IMR-90 (cell line): Measurements from ENCODE around the gene TSPEAR. TPM values are rescaled to one million over a fixed set of nuclear protein-coding genes. Genes with fewer than 3 reads are reported as not detected.
A peak's percentile ranks its signal among the peaks of the same experiment; 100 is the strongest.

Experiments used
- ATAC-seq: fragments of 200-7000 bp; cut with Tn5 transposase; 2 replicates; pipeline ENCODE4 v1.9.1; 2020; ENCODE audit warnings: low read depth, mild to moderate bottlenecking, moderate library complexity
- BruUV-seq: library from RNA; stranded (reverse); fragments of 400-500 nt; replicated peaks from 2 replicates; lab custom pipeline; 2021; lab: Mats Ljungman, UMichigan
- CTCF ChIA-PET: fragments of 300-600 bp; formaldehyde crosslinking; extraction: SDS; loops from one replicate; lab custom pipeline; 2021; ENCODE audit warnings: antibody characterized with exemption; lab: Yijun Ruan, JAX
- POLR2A ChIA-PET: fragments of 300-600 bp; sonication (Branson Sonifier 250); formaldehyde crosslinking; loops from one replicate; lab custom pipeline; 2022; ENCODE audit warnings: antibody characterized with exemption; ENCODE audit not compliant: unreplicated experiment; lab: Charles Lee
- DNase-seq: peaks from one replicate; pipeline ENCODE4 v3.0.0; 2013
- H2AFZ ChIP-seq: replicated peaks from 2 replicates; pipeline ENCODE3; 2013; ENCODE audit warnings: low read length, mild to moderate bottlenecking; ENCODE audit not compliant: poor library complexity
- H2AK5ac ChIP-seq: 2 replicates; pipeline ENCODE4 v1.6.1; 2013; ENCODE audit warnings: low read depth, low read length, inconsistent platforms
- H2AK9ac ChIP-seq: replicated peaks from 2 replicates; pipeline ENCODE3; 2013; ENCODE audit warnings: mild to moderate bottlenecking, low read depth, low read length, moderate library complexity; ENCODE audit not compliant: poor library complexity
- H2BK120ac ChIP-seq: 2 replicates; pipeline ENCODE4 v1.6.1; 2013; ENCODE audit warnings: low read depth, low read length, inconsistent platforms
- H2BK15ac ChIP-seq: 3 replicates; pipeline ENCODE4 v1.6.1; 2013; ENCODE audit warnings: low read depth, low read length, inconsistent platforms
- H2BK20ac ChIP-seq: 2 replicates; pipeline ENCODE4 v1.6.1; 2013; ENCODE audit warnings: low read depth, mild to moderate bottlenecking, inconsistent platforms, low read length, moderate library complexity
- H2BK5ac ChIP-seq: 2 replicates; pipeline ENCODE4 v1.6.1; 2013; ENCODE audit warnings: mild to moderate bottlenecking, low read depth, low read length, inconsistent platforms; ENCODE audit not compliant: poor library complexity, severe bottlenecking
- H3K14ac ChIP-seq: replicated peaks from 2 replicates; pipeline ENCODE4 v1.6.1; 2013; ENCODE audit warnings: low read depth, low read length, inconsistent platforms
- H3K18ac ChIP-seq: 2 replicates; pipeline ENCODE4 v1.6.1; 2013; ENCODE audit warnings: low read depth, low read length, control low read depth
- H3K23ac ChIP-seq: 2 replicates; pipeline ENCODE4 v1.6.1; 2013; ENCODE audit warnings: low read depth, low read length, inconsistent platforms
- H3K27ac ChIP-seq: 2 replicates; pipeline ENCODE4 v1.5.1; 2013; ENCODE audit warnings: mild to moderate bottlenecking, control low read depth, low read length; ENCODE audit not compliant: insufficient read depth
- H3K27me3 ChIP-seq: 2 replicates; pipeline ENCODE4 v1.6.1; 2013; ENCODE audit warnings: low read length; ENCODE audit not compliant: control insufficient read depth, insufficient read depth
- H3K36me3 ChIP-seq: 2 replicates; pipeline ENCODE4 v1.6.1; 2013; ENCODE audit warnings: low read length, mixed read lengths; ENCODE audit not compliant: control insufficient read depth, insufficient read depth
- H3K4ac ChIP-seq: 2 replicates; pipeline ENCODE4 v1.6.1; 2013; ENCODE audit warnings: low read depth, low read length, inconsistent platforms
- H3K4me1 ChIP-seq: 2 replicates; pipeline ENCODE4 v1.6.1; 2013; ENCODE audit warnings: low read length, mixed read lengths; ENCODE audit not compliant: control insufficient read depth, insufficient read depth
- H3K4me2 ChIP-seq: 2 replicates; pipeline ENCODE4 v1.6.1; 2013; ENCODE audit warnings: low read depth, mild to moderate bottlenecking, control low read depth, low read length, moderate library complexity
- H3K4me3 ChIP-seq: 2 replicates; pipeline ENCODE4 v1.5.1; 2013; ENCODE audit warnings: low read depth, mild to moderate bottlenecking, control low read depth, low read length, moderate library complexity; ENCODE audit not compliant: insufficient read depth
- H3K56ac ChIP-seq: 2 replicates; pipeline ENCODE4 v1.6.1; 2013; ENCODE audit warnings: low read length, inconsistent platforms; ENCODE audit not compliant: insufficient read depth; ENCODE audit errors: extremely low read depth
- H3K79me1 ChIP-seq, 2 experiments: 2 replicates each; pipeline ENCODE4 v1.6.1; 2013; ENCODE audit warnings: low read length in 2 of 2, inconsistent platforms in 1 of 2, low read depth in 1 of 2
- H3K9ac ChIP-seq: 2 replicates; pipeline ENCODE4 v1.6.1; 2013; ENCODE audit warnings: low read depth, low read length, control low read depth
- H3K9me1 ChIP-seq: 2 replicates; pipeline ENCODE4 v1.6.1; 2013; ENCODE audit warnings: low read length, inconsistent platforms; ENCODE audit not compliant: insufficient read depth
- H3K9me3 ChIP-seq: 2 replicates; pipeline ENCODE4 v1.6.1; 2013; ENCODE audit warnings: low read length; ENCODE audit not compliant: control insufficient read depth, insufficient read depth
- H4K20me1 ChIP-seq: 2 replicates; pipeline ENCODE4 v1.6.1; 2013; ENCODE audit warnings: low read length, inconsistent platforms; ENCODE audit not compliant: insufficient read depth
- H4K5ac ChIP-seq: 2 replicates; pipeline ENCODE4 v1.6.1; 2013; ENCODE audit warnings: mild to moderate bottlenecking, low read depth, low read length, control low read depth
- H4K8ac ChIP-seq, 2 experiments: 2 replicates each; pipeline ENCODE4 v1.6.1; 2013; ENCODE audit warnings: low read depth in 2 of 2, low read length in 2 of 2, control low read depth in 1 of 2, inconsistent platforms in 1 of 2
- H4K91ac ChIP-seq: 2 replicates; pipeline ENCODE4 v1.6.1; 2013; ENCODE audit warnings: low read depth, low read length, inconsistent platforms; ENCODE audit not compliant: insufficient read depth
- BHLHE40 ChIP-seq: fragments of 150-350 bp; IDR thresholded peaks from 2 replicates; pipeline ENCODE4 v1.6.1; 2016; ENCODE audit warnings: mild to moderate bottlenecking, low read depth, low read length
- CEBPB ChIP-seq: IDR thresholded peaks from 2 replicates; pipeline ENCODE4 v1.6.1; 2012; ENCODE audit warnings: low read depth, low read length, improper control_type of control experiment
- FOS ChIP-seq: fragments of 150-350 bp; IDR thresholded peaks from 2 replicates; pipeline ENCODE4 v1.6.1; 2016; ENCODE audit warnings: low read depth, low read length
- MAFK ChIP-seq: IDR thresholded peaks from 2 replicates; pipeline ENCODE4 v1.6.1; 2012; ENCODE audit warnings: low read depth, low read length, improper control_type of control experiment
- MAZ ChIP-seq: IDR thresholded peaks from 2 replicates; pipeline ENCODE4 v1.6.1; 2012; ENCODE audit warnings: low read depth, mild to moderate bottlenecking, low read length, improper control_type of control experiment, moderate library complexity, borderline replicate concordance
- MXI1 ChIP-seq: IDR thresholded peaks from 2 replicates; pipeline ENCODE4 v1.6.1; 2012; ENCODE audit warnings: low read depth, mild to moderate bottlenecking, low read length, moderate library complexity, borderline replicate concordance
- POLR2A ChIP-seq: IDR thresholded peaks from 2 replicates; pipeline ENCODE4 v1.6.1; 2012; ENCODE audit warnings: mild to moderate bottlenecking, low read depth, low read length
- RAD21 ChIP-seq: IDR thresholded peaks from 2 replicates; pipeline ENCODE4 v1.6.1; 2012; ENCODE audit warnings: low read length, improper control_type of control experiment
- RCOR1 ChIP-seq: IDR thresholded peaks from 2 replicates; pipeline ENCODE4 v1.6.1; 2012; ENCODE audit warnings: mild to moderate bottlenecking, low read length, improper control_type of control experiment; ENCODE audit not compliant: insufficient replicate concordance
- RFX5 ChIP-seq: IDR thresholded peaks from 2 replicates; pipeline ENCODE4 v1.8.0; 2012; ENCODE audit warnings: low read depth, mild to moderate bottlenecking, low read length, moderate library complexity
- SMC3 ChIP-seq: fragments of 150-350 bp; IDR thresholded peaks from 2 replicates; pipeline ENCODE4 v1.6.1; 2016; ENCODE audit warnings: low read depth, mild to moderate bottlenecking, antibody characterized with exemption, low read length, moderate library complexity
- WGBS, 2 experiments: methylation state at CpG; one replicate each; pipeline versions ENCODE4 v1.1.5 to v1.1.7; 2013; ENCODE audit warnings: missing lambda C conversion rate in 2 of 2; ENCODE audit not compliant: insufficient read length in 1 of 2; ENCODE audit errors: extremely low coverage in 2 of 2; 5-methylcytosine and 5-hydroxymethylcytosine counted together
- dilution Hi-C: fragments of 300-500 bp; cut with HindIII; formaldehyde crosslinking; loops from one replicate; pipeline ENCODE4 v1.14.3; 2018; ENCODE audit warnings: low sequenced_read_pairs; ENCODE audit not compliant: unreplicated experiment
- in situ Hi-C: fragments of 300-500 bp; cut with MboI; formaldehyde crosslinking; loops from 3 replicates; pipeline ENCODE4 v1.14.3; 2019; ENCODE audit warnings: low sequenced_read_pairs, inconsistent platforms, mixed read lengths
- intact Hi-C: fragments of 100-400 bp; cut with micrococcal nuclease; formaldehyde crosslinking; loops from 2 replicates; pipeline ENCODE4 v1.10.0; 2022
- polyA plus RNA-seq, 3 experiments: library from polyadenylated mRNA; depleted of rRNA; stranded (reverse); fragments of >200 nt; gene quantifications; 2 replicates each; pipeline ENCODE4 v1.2.3, GENCODE V29; 2012; ENCODE audit warnings: low replicate concordance in 1 of 3
- total RNA-seq: library from RNA; depleted of rRNA; stranded (reverse); fragments of >200 nt; gene quantifications from 2 replicates; pipeline ENCODE4 v1.2.3, GENCODE V29; 2012
- TF ChIP-seq, protein P1 (sequence below): fragments of 150-350 bp; IDR thresholded peaks from 2 replicates; pipeline ENCODE4 v1.6.1; 2017; ENCODE audit warnings: mild to moderate bottlenecking, antibody characterized with exemption, low read length, low read depth
- TF ChIP-seq, protein P2 (sequence below): conservative IDR thresholded peaks from 2 replicates; pipeline ENCODE4 v1.5.1; 2012; ENCODE audit warnings: mild to moderate bottlenecking, low read depth, low read length, improper control_type of control experiment
- TF ChIP-seq, protein P3 (sequence below): fragments of 150-350 bp; IDR thresholded peaks from 2 replicates; pipeline ENCODE4 v1.6.1; 2016; ENCODE audit warnings: low read depth, mild to moderate bottlenecking, low read length, moderate library complexity, borderline replicate concordance

The TSPEAR gene
- total and polyA plus RNA-seq, 2 of the 4 experiments (the other 2 are of a cell fraction), result not detected

DNA sequence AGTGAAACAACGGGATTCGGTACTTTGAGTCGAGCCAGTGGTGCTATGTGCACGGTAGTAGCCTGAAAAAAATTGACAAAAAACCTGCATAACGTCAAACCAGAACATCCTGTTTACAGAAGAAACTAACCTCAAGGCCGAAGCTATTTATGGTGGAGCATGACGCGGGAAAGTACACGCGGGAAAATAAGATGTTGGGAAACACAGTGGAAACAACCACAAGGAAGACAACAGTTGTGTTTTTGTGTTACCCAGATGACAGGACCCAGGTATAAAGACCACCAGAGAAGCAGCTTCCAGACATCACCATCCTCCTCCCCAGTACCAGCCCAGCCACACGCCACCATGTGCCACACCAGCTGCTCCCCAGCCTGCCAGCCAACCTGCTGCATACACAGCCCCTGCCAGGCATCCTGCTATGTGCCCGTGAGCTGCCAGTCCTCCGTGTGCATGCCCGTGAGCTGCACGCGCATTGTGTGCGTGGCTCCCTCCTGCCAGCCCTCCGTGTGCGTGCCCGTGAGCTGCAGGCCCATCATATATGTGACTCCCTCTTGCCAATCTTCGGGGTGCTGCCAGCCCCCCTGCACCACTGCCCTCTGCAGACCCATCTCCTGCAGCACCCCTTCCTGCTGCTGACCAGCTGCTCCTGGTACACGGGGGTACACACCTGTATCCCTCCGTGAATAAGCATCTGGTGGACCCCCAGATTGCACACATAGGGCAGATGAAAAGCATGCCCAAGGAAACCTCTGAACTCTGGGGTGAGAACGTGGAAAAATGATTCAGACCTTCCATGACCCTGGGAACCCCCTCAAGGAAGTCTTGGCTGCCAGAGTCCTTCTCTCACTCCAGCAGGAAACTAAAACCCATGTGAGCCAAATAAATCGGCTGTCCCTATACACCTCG lies 53.5 kb downstream of the TSPEAR start, which contains the start of gene KRTAP12-3:
KRTAP12-3 (plus strand) TSS at position 298 of the 906 bp plus-strand sequence; CDS start at position 346, 48 bp downstream.
- H3K27me3 ChIP-seq, result peaks cover 2% of the 10 kb centered on the region; the same call in 1 of the 2 replicates
- DNase-seq (peak; percentile 7), ATAC-seq (no peak)
- H2AK5ac ChIP-seq, result no peak within 1 kb of the TSS
- intact Hi-C loops (loop anchor here (10.0 kb wide), 1 partner anchor 57 kb away; the partner anchor contains the start of gene TSPEAR), dilution Hi-C loops (no loop called here), in situ Hi-C loops (no loop called here)
- no peak within 1 kb of the TSS for H2BK5ac ChIP-seq
- POLR2A ChIA-PET, result no interaction called here
- H3K23ac ChIP-seq, result no peak within 1 kb of the TSS
- peak within 1 kb of the TSS; percentile 14 for H2AFZ ChIP-seq
- no peak within 1 kb of the TSS for H2BK15ac ChIP-seq
- H3K4ac ChIP-seq, result no peak within 1 kb of the TSS
- no peak within 1 kb of the TSS for H2BK120ac ChIP-seq
- no peak within 1 kb of the TSS for H3K4me3 ChIP-seq
- no peak within 1 kb of the TSS for H3K9ac ChIP-seq
- H4K8ac ChIP-seq, result no peak within 1 kb of the TSS
- no peaks in the 10 kb centered on the region for H3K36me3 ChIP-seq
- no peak within 1 kb of the TSS for H3K27ac ChIP-seq
- peaks cover 3% of the 10 kb centered on the region for H3K9me3 ChIP-seq
- H4K20me1 ChIP-seq, result no peaks in the 10 kb centered on the region
- H3K18ac ChIP-seq, result no peak within 1 kb of the TSS
- no peaks in the 10 kb centered on the region for H3K4me1 ChIP-seq
- no peak within 1 kb of the TSS for H4K91ac ChIP-seq
- no peaks in the 10 kb centered on the region for H3K79me1 ChIP-seq
- no peak within 1 kb of the TSS for H2AK9ac ChIP-seq
- CTCF ChIA-PET, result no interaction called here
- no peak within 1 kb of the TSS for H3K56ac ChIP-seq
- H3K9me1 ChIP-seq, result no peaks in the 10 kb centered on the region
- no peak within 1 kb of the TSS for H4K5ac ChIP-seq
- no TSS peak for BruUV-seq
- no peak within 1 kb of the TSS for H3K4me2 ChIP-seq
- 81% methylated on average over 6 of the region's 26 CpGs; no CpG with 5 or more reads in 1 of the 2 experiments for WGBS, 2 experiments
- H2BK20ac ChIP-seq, result no peak within 1 kb of the TSS
- no peak within 1 kb of the TSS for H3K14ac ChIP-seq
- TF ChIP-seq RFX5 (no peak), FOS (no peak), MXI1 (no peak), BHLHE40 (no peak), MAZ (no peak), POLR2A (no peak), RCOR1 (no peak), SMC3 (no peak), MAFK (no peak), RAD21 (no peak), CEBPB (no peak)
- TF ChIP-seq, protein P1, sequence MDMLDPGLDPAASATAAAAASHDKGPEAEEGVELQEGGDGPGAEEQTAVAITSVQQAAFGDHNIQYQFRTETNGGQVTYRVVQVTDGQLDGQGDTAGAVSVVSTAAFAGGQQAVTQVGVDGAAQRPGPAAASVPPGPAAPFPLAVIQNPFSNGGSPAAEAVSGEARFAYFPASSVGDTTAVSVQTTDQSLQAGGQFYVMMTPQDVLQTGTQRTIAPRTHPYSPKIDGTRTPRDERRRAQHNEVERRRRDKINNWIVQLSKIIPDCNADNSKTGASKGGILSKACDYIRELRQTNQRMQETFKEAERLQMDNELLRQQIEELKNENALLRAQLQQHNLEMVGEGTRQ, result no peak
- TF ChIP-seq, protein P2, sequence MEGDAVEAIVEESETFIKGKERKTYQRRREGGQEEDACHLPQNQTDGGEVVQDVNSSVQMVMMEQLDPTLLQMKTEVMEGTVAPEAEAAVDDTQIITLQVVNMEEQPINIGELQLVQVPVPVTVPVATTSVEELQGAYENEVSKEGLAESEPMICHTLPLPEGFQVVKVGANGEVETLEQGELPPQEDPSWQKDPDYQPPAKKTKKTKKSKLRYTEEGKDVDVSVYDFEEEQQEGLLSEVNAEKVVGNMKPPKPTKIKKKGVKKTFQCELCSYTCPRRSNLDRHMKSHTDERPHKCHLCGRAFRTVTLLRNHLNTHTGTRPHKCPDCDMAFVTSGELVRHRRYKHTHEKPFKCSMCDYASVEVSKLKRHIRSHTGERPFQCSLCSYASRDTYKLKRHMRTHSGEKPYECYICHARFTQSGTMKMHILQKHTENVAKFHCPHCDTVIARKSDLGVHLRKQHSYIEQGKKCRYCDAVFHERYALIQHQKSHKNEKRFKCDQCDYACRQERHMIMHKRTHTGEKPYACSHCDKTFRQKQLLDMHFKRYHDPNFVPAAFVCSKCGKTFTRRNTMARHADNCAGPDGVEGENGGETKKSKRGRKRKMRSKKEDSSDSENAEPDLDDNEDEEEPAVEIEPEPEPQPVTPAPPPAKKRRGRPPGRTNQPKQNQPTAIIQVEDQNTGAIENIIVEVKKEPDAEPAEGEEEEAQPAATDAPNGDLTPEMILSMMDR, result no peak
- TF ChIP-seq, protein P3, sequence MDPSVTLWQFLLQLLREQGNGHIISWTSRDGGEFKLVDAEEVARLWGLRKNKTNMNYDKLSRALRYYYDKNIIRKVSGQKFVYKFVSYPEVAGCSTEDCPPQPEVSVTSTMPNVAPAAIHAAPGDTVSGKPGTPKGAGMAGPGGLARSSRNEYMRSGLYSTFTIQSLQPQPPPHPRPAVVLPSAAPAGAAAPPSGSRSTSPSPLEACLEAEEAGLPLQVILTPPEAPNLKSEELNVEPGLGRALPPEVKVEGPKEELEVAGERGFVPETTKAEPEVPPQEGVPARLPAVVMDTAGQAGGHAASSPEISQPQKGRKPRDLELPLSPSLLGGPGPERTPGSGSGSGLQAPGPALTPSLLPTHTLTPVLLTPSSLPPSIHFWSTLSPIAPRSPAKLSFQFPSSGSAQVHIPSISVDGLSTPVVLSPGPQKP, result no peak
